Sigmoid colon (tissue), 4 donors: ENCODE results near the gene CENPK.

Experiments
- POLR2AphosphoS5 ChIP-seq, 4 donors: sonication (generic); formaldehyde crosslinking; IDR thresholded peaks; one replicate each; pipeline ENCODE4 v1.6.1; 2017; ENCODE audit warnings: antibody characterized with exemption in 4 of 4
- TF ChIP-seq, protein P1 (sequence below), 4 experiments: fragments of 450-650 bp in 3 of 4; fragments of 200-600 bp in 1 of 4; IDR thresholded peaks; one replicate each; pipeline ENCODE4 v1.5.1; 2016 to 2019; ENCODE audit warnings: antibody characterized with exemption in 4 of 4, mild to moderate bottlenecking in 3 of 4, moderate library complexity in 2 of 4

DNA sequence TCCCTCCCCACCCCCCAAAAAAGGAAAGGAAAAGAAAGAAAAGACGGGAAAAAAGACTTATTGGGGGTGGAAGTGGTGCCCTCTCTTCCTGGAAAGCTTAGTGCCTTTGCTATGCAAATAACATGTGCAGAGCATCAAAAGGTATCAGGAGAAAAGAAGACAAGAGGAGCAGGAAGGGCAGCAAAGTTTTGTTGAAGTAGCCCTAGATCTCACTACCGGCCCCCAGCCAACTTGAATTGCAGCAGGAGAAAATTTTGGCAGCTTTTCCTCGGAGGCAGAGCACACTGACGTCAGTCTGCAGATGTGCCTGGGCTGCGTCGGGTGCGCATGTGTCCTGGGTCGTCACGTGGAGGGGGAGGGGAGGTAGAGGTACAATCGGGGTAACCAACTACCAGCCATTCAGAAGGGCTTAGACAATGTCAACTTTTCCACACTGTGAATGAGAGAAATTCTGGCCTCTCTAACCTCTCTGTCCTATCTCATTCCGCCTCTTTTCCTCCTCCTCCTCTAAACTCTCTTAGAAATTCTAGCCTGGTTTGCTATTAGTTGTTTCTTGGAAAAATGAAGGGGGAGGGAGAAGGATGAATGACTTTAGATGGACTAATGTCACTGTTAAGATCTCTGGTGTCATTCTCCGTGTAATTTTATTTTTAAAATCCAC, 81.2 kb downstream of the CENPK start, which contains the start of gene ADAMTS6:
- TF ChIP-seq, protein P1, sequence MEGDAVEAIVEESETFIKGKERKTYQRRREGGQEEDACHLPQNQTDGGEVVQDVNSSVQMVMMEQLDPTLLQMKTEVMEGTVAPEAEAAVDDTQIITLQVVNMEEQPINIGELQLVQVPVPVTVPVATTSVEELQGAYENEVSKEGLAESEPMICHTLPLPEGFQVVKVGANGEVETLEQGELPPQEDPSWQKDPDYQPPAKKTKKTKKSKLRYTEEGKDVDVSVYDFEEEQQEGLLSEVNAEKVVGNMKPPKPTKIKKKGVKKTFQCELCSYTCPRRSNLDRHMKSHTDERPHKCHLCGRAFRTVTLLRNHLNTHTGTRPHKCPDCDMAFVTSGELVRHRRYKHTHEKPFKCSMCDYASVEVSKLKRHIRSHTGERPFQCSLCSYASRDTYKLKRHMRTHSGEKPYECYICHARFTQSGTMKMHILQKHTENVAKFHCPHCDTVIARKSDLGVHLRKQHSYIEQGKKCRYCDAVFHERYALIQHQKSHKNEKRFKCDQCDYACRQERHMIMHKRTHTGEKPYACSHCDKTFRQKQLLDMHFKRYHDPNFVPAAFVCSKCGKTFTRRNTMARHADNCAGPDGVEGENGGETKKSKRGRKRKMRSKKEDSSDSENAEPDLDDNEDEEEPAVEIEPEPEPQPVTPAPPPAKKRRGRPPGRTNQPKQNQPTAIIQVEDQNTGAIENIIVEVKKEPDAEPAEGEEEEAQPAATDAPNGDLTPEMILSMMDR (IDR thresholded peaks at IDR 0.05), result no peak
- TF ChIP-seq POLR2AphosphoS5 (IDR thresholded peaks at IDR 0.05), result peak; percentile 80 to 97 (median 84)
